ENCODE measurements around the gene MLST8.
A peak's percentile ranks its signal among the peaks of the same experiment; 100 is the strongest.

MLST8 gene

DNA sequence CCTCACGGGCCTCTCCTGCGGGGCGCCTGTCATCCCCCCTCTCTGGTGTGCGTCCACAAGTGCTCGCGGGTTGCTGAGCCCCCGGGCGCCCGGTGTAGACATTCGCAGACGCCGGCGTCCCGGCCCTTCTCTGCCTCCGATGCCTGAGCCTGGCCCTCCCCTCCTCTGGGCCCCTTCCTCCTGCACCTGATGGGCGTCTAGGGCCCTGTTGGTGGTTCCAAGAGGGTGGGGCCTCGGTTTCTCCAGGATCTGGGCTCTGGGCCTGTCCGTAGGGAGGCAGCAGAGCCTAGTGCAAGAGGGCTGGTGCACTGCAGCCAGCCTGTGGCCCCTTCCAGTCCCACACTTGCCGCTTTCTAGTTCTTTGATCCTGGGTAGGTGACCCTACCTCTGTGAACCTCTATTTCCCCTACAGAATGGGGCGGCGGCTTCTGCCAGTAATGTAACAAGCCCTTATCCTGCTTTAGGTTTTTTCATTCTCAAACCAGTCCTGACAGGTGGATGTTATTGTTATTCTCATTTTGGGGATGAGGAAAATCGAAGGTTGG, 18.8 kb downstream of the MLST8 start:
- Mint-ChIP-seq H3K27ac (peak overlapping the region; percentile 10), H3K4me1 (ENCODE audit: low read depth) (peaks cover 12% of the 10 kb centered on the region), H3K4me3 (peak overlapping the region; percentile 87), H3K9me3 (ENCODE audit: low read depth) (no peaks in the 10 kb centered on the region), H3K36me3 (no peaks in the 10 kb centered on the region), H3K27me3 (no peaks in the 10 kb centered on the region)

DNA sequence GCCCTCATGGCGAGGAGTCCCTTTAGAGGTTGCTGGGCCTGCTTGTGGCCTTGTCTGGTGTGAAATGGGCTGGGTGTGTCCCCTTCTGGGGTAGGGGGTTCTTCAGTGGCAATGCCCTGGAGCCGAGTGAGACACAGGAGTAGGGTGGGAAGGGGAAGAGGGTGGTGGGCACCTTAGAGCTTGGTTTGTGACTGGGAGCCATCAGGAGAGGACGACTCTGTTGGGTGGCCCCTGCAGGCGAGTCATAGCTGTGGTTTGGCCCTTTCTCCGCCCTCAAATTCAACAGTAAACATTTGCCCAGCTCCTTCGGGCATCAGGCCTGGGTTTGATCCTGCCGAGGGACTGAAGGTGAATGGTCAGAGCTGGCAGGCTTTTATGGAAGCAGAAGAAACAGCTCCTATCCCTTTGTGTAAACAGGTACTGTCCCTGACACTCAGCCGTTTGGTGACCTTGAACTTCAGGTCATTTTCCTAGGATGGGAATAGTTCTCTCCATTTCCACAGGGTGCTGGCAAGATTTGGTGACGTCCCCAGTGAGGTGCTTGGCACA, 21.1 kb downstream of the MLST8 start:
- Mint-ChIP-seq H3K27ac (no peak overlapping the region), H3K4me3 (peak overlapping the region; percentile 40), H3K9me3 (ENCODE audit: low read depth) (no peaks in the 10 kb centered on the region), H3K4me1 (ENCODE audit: low read depth) (peaks cover 12% of the 10 kb centered on the region), H3K36me3 (no peaks in the 10 kb centered on the region), H3K27me3 (no peaks in the 10 kb centered on the region)

- no peaks in the 10 kb centered on the region for H3K9me3 Mint-ChIP-seq (ENCODE audit: low read depth)
- H3K27me3 Mint-ChIP-seq: no peaks in the 10 kb centered on the region
- no peak overlapping the region for H3K4me3 Mint-ChIP-seq
- no peaks in the 10 kb centered on the region for H3K36me3 Mint-ChIP-seq
- H3K27ac Mint-ChIP-seq: no peak overlapping the region
- peaks cover 12% of the 10 kb centered on the region for H3K4me1 Mint-ChIP-seq (ENCODE audit: low read depth)
Observed at GRCh38 chr16:2226918-2227317, 21.7 kb downstream of the MLST8 start.

GRCh38 chr16:2228161-2228824, 23.0 kb downstream of the MLST8 start:
- no peak overlapping the region for H3K27ac Mint-ChIP-seq
- peaks cover 12% of the 10 kb centered on the region for H3K4me1 Mint-ChIP-seq (ENCODE audit: low read depth)
- H3K9me3 Mint-ChIP-seq (ENCODE audit: low read depth): no peaks in the 10 kb centered on the region
- no peaks in the 10 kb centered on the region for H3K27me3 Mint-ChIP-seq
- no peak overlapping the region for H3K4me3 Mint-ChIP-seq
- no peaks in the 10 kb centered on the region for H3K36me3 Mint-ChIP-seq

DNA sequence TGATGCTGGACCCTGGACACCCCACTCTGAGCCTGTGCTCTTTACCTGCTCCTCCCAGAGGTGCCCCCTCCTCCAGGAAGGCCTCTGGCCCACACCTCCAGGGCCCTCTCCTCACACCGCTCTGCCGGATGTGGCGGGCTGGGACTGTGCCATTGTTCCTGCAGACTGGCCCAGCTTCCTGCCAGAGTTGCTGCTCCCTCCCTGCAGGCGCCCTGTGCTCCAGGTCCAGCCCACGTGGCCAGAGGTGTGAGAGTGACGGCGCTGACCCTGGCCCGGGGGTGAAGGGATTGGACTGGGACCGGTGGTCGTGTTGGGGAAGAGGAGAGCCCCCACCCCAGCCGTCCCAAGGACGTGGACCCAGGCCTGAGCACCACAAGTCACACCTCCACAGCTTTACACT, 23.8 kb downstream of the MLST8 start:
- H3K27ac Mint-ChIP-seq: no peak overlapping the region
- no peaks in the 10 kb centered on the region for H3K36me3 Mint-ChIP-seq
- peaks cover 11% of the 10 kb centered on the region for H3K4me1 Mint-ChIP-seq (ENCODE audit: low read depth)
- no peaks in the 10 kb centered on the region for H3K27me3 Mint-ChIP-seq
- H3K9me3 Mint-ChIP-seq (ENCODE audit: low read depth): no peaks in the 10 kb centered on the region
- no peak overlapping the region for H3K4me3 Mint-ChIP-seq

DNA sequence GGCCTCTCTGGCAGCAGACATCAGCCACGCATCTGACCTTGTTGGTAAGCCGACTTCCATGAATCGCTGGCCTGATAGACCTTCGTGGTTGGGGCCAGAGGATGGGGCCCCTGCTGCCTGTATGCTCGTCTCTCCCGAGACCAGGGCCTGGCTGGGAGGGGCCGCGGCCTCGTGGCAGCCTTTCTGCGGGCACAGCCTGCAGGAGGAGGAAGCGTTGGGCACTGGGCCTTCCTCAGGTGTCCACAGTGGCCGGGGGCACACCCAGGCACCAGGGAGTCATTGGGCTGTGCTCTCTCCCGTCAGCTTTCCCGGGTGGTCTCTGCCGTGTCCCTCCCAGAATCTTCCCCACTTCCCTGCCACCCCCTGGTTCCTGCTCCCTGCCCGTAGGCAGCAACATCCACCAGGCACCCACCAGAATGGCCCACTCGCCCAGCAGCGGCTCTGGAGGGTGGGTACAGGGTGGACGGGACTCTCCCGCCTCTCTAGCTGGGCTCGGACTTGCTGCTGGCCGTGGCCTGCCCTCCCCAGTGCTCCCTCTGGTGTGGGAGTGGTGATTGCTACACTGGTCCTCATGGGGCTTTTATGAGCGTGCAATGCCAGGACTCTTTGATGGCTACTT, 24.5 kb downstream of the MLST8 start:
- Mint-ChIP-seq H3K4me3 (no peak overlapping the region), H3K4me1 (ENCODE audit: low read depth) (peaks cover 7% of the 10 kb centered on the region), H3K36me3 (no peaks in the 10 kb centered on the region), H3K9me3 (ENCODE audit: low read depth) (no peaks in the 10 kb centered on the region), H3K27me3 (no peaks in the 10 kb centered on the region), H3K27ac (no peak overlapping the region)

GRCh38 chr16:2230376-2230775, 25.1 kb downstream of the MLST8 start:
- Mint-ChIP-seq H3K27ac (no peak overlapping the region), H3K4me3 (no peak overlapping the region), H3K27me3 (no peaks in the 10 kb centered on the region), H3K9me3 (ENCODE audit: low read depth) (no peaks in the 10 kb centered on the region), H3K36me3 (no peaks in the 10 kb centered on the region), H3K4me1 (ENCODE audit: low read depth) (peaks cover 5% of the 10 kb centered on the region)

GRCh38 chr16:2231016-2231931, 26.0 kb downstream of the MLST8 start:
- H3K36me3 Mint-ChIP-seq: no peaks in the 10 kb centered on the region
- H3K4me1 Mint-ChIP-seq (ENCODE audit: low read depth): no peaks in the 10 kb centered on the region
- no peak overlapping the region for H3K4me3 Mint-ChIP-seq
- H3K27ac Mint-ChIP-seq: no peak overlapping the region
- H3K27me3 Mint-ChIP-seq: no peaks in the 10 kb centered on the region
- H3K9me3 Mint-ChIP-seq (ENCODE audit: low read depth): no peaks in the 10 kb centered on the region

- no peaks in the 10 kb centered on the region for H3K27me3 Mint-ChIP-seq
- no peaks in the 10 kb centered on the region for H3K4me1 Mint-ChIP-seq (ENCODE audit: low read depth)
- no peaks in the 10 kb centered on the region for H3K9me3 Mint-ChIP-seq (ENCODE audit: low read depth)
- H3K4me3 Mint-ChIP-seq: no peak overlapping the region
- H3K36me3 Mint-ChIP-seq: no peaks in the 10 kb centered on the region
- no peak overlapping the region for H3K27ac Mint-ChIP-seq
Observed at GRCh38 chr16:2232094-2232990, 27.1 kb downstream of the MLST8 start.

DNA sequence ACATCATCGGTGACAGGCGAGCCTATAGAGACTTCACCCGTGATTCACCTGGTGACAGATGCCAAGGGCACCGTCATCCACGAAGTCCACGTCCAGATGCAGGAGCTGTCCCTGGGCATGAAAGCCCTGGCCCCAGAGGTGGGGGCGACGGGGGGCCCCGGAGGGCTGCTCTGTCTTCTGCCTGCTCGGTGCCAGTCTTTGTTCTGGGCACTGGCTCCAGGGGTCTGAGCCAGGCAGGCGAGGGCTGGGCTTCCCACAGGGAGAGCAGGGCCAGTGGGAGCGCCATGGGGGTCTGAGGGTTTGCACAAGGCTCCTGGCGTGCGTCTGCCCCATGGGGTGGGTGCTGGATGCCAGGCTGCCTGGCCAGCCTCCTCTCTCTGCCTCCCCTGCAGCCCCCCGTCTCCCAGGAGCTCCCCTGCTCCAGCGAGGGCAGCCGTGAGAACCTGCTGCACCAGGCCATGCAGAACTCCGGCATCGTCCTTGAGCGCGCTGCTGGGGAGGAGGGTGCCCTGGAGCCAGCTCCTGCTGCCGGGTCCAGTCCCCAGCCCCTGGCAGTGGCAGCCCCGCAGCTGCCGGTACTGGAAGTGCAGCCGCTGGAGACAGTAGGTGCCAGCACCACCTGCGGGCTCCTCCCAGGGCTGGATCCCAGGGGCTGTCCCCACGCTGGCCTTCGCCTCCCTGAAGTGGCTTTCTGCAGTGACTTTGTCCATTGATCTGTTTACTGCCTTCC, 28.0 kb downstream of the MLST8 start:
- no peaks in the 10 kb centered on the region for H3K4me1 Mint-ChIP-seq (ENCODE audit: low read depth)
- no peak overlapping the region for H3K27ac Mint-ChIP-seq
- no peaks in the 10 kb centered on the region for H3K9me3 Mint-ChIP-seq (ENCODE audit: low read depth)
- H3K36me3 Mint-ChIP-seq: no peaks in the 10 kb centered on the region
- no peaks in the 10 kb centered on the region for H3K27me3 Mint-ChIP-seq
- no peak overlapping the region for H3K4me3 Mint-ChIP-seq

DNA sequence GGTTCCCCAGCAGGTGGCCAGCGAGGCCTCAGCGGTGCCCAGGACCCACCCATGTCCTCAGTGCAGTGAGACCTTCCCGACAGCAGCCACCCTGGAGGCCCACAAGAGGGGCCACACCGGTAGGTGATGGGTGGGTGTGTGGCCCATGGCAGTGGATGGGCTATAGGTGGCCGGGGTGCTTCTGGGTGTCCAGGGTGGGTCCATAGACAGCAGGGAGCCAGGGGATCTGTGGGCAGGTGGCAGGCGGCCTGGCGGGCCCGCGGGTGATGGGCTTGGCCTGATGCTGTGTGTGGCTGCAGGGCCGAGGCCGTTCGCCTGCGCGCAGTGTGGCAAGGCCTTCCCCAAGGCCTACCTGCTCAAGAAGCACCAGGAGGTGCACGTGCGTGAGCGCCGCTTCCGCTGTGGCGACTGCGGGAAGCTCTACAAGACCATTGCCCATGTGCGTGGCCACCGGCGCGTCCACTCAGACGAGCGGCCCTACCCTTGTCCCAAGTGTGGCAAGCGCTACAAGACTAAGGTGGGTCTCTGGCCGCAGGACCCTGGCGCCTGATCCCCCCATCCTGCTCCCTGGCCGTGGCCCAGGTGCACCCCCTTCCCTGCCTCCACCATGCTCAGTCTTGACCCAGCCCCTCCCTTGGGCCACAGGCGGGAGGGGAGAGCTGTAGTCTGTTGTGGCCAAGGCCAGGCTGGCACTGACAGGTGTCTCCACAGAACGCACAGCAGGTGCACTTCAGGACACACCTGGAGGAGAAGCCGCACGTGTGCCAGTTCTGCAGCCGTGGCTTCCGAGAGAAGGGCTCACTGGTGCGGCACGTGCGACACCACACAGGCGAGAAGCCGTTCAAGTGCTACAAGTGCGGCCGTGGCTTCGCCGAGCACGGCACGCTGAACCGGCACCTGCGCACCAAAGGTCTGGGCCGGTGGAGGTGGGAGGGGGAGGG, 28.9 kb downstream of the MLST8 start:
- Mint-ChIP-seq H3K9me3 (ENCODE audit: low read depth) (no peaks in the 10 kb centered on the region), H3K27me3 (no peaks in the 10 kb centered on the region), H3K4me3 (no peak overlapping the region), H3K27ac (no peak overlapping the region), H3K4me1 (ENCODE audit: low read depth) (no peaks in the 10 kb centered on the region), H3K36me3 (no peaks in the 10 kb centered on the region)

GRCh38 chr16:2234813-2235170, 29.5 kb downstream of the MLST8 start:
- no peak overlapping the region for H3K4me3 Mint-ChIP-seq
- no peaks in the 10 kb centered on the region for H3K4me1 Mint-ChIP-seq (ENCODE audit: low read depth)
- H3K27ac Mint-ChIP-seq: no peak overlapping the region
- H3K36me3 Mint-ChIP-seq: no peaks in the 10 kb centered on the region
- H3K27me3 Mint-ChIP-seq: no peaks in the 10 kb centered on the region
- H3K9me3 Mint-ChIP-seq (ENCODE audit: low read depth): no peaks in the 10 kb centered on the region

DNA sequence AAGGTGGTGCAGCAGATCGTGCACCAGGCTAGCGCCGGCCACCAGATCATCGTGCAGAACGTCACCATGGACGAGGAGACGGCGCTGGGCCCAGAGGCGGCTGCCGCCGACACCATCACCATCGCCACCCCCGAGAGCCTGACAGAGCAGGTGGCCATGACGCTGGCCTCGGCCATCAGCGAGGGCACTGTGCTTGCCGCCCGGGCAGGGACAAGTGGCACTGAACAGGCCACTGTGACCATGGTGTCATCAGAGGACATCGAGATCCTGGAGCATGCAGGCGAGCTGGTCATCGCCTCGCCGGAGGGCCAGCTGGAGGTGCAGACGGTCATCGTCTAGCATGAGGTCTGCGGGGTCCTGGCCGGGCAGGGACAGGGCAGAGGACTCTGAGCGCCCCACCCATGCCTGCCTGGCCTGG, 30.0 kb downstream of the MLST8 start:
- no peaks in the 10 kb centered on the region for H3K36me3 Mint-ChIP-seq
- H3K27me3 Mint-ChIP-seq: no peaks in the 10 kb centered on the region
- no peak overlapping the region for H3K4me3 Mint-ChIP-seq
- H3K9me3 Mint-ChIP-seq (ENCODE audit: low read depth): no peaks in the 10 kb centered on the region
- no peak overlapping the region for H3K27ac Mint-ChIP-seq
- H3K4me1 Mint-ChIP-seq (ENCODE audit: low read depth): no peaks in the 10 kb centered on the region
